ENCODE results near the gene CD300A.

The CD300A gene

GRCh38 chr17:74523308-74523707 is 56.9 kb downstream of the CD300A start:
- ATAC-seq (ENCODE audit: low read depth) (no peak), DNase-seq (ENCODE audit: low spot score) (no peak)
- peaks cover 9% of the 10 kb centered on the region for H3K27me3 ChIP-seq (ENCODE audit: insufficient read depth, poor library complexity, severe bottlenecking)
- no peak overlapping the region for H3K27ac ChIP-seq (ENCODE audit: poor library complexity, severe bottlenecking)
- H3K9me3 ChIP-seq (ENCODE audit: severe bottlenecking) = no peaks in the 10 kb centered on the region
- H3K4me3 ChIP-seq (ENCODE audit: severe bottlenecking) = no peak overlapping the region
- H3K36me3 ChIP-seq (ENCODE audit: low read depth) = no peaks in the 10 kb centered on the region
- H3K4me1 ChIP-seq (ENCODE audit: insufficient read depth, poor library complexity, severe bottlenecking) = no peaks in the 10 kb centered on the region
- no peak for TF ChIP-seq CTCF (IDR thresholded peaks at IDR 0.05; ENCODE audit: poor library complexity, severe bottlenecking)

GRCh38 chr17:74524653-74525464 is 58.4 kb downstream of the CD300A start:
- no peaks in the 10 kb centered on the region for H3K4me1 ChIP-seq (ENCODE audit: insufficient read depth, poor library complexity, severe bottlenecking)
- H3K9me3 ChIP-seq (ENCODE audit: severe bottlenecking) = no peaks in the 10 kb centered on the region
- H3K4me3 ChIP-seq (ENCODE audit: severe bottlenecking) = no peak overlapping the region
- no peak for TF ChIP-seq CTCF (IDR thresholded peaks at IDR 0.05; ENCODE audit: poor library complexity, severe bottlenecking)
- H3K36me3 ChIP-seq (ENCODE audit: low read depth) = no peaks in the 10 kb centered on the region
- H3K27ac ChIP-seq (ENCODE audit: poor library complexity, severe bottlenecking) = no peak overlapping the region
- ATAC-seq (ENCODE audit: low read depth) (no peak), DNase-seq (ENCODE audit: low spot score) (no peak)
- H3K27me3 ChIP-seq (ENCODE audit: insufficient read depth, poor library complexity, severe bottlenecking) = peaks cover 9% of the 10 kb centered on the region

GRCh38 chr17:74525465-74525725 is 59.0 kb downstream of the CD300A start:
- Histone ChIP-seq H3K4me3 (ENCODE audit: severe bottlenecking) (no peak overlapping the region), H3K9me3 (ENCODE audit: severe bottlenecking) (no peaks in the 10 kb centered on the region), H3K4me1 (ENCODE audit: insufficient read depth, poor library complexity, severe bottlenecking) (no peaks in the 10 kb centered on the region), H3K27me3 (ENCODE audit: insufficient read depth, poor library complexity, severe bottlenecking) (peaks cover 9% of the 10 kb centered on the region), H3K36me3 (ENCODE audit: low read depth) (no peaks in the 10 kb centered on the region), H3K27ac (ENCODE audit: poor library complexity, severe bottlenecking) (no peak overlapping the region)
- DNase-seq (ENCODE audit: low spot score) (no peak), ATAC-seq (ENCODE audit: low read depth) (no peak)
- TF ChIP-seq CTCF (IDR thresholded peaks at IDR 0.05; ENCODE audit: poor library complexity, severe bottlenecking) = no peak

GRCh38 chr17:74525781-74526288 is 59.4 kb downstream of the CD300A start:
- ATAC-seq (ENCODE audit: low read depth) (no peak), DNase-seq (ENCODE audit: low spot score) (no peak)
- no peak for TF ChIP-seq CTCF (IDR thresholded peaks at IDR 0.05; ENCODE audit: poor library complexity, severe bottlenecking)
- Histone ChIP-seq H3K9me3 (ENCODE audit: severe bottlenecking) (no peaks in the 10 kb centered on the region), H3K4me3 (ENCODE audit: severe bottlenecking) (no peak overlapping the region), H3K27me3 (ENCODE audit: insufficient read depth, poor library complexity, severe bottlenecking) (peaks cover 9% of the 10 kb centered on the region), H3K4me1 (ENCODE audit: insufficient read depth, poor library complexity, severe bottlenecking) (no peaks in the 10 kb centered on the region), H3K27ac (ENCODE audit: poor library complexity, severe bottlenecking) (no peak overlapping the region), H3K36me3 (ENCODE audit: low read depth) (no peaks in the 10 kb centered on the region)

- Histone ChIP-seq H3K27ac (ENCODE audit: poor library complexity, severe bottlenecking) (no peak overlapping the region), H3K9me3 (ENCODE audit: severe bottlenecking) (no peaks in the 10 kb centered on the region), H3K4me3 (ENCODE audit: severe bottlenecking) (no peak overlapping the region), H3K4me1 (ENCODE audit: insufficient read depth, poor library complexity, severe bottlenecking) (no peaks in the 10 kb centered on the region), H3K27me3 (ENCODE audit: insufficient read depth, poor library complexity, severe bottlenecking) (peaks cover 11% of the 10 kb centered on the region), H3K36me3 (ENCODE audit: low read depth) (no peaks in the 10 kb centered on the region)
- TF ChIP-seq CTCF (IDR thresholded peaks at IDR 0.05; ENCODE audit: poor library complexity, severe bottlenecking) = no peak
- DNase-seq (ENCODE audit: low spot score) = no peak
- no peak for ATAC-seq (ENCODE audit: low read depth)
Observed at GRCh38 chr17:74526681-74527080, 60.2 kb downstream of the CD300A start.

All from RWPE2 (cell line).